HG02759 (cell line): ENCODE measurements around the gene SCN3A.
A peak's percentile ranks its signal among the peaks of the same experiment; 100 is the strongest.

Source experiments
- ATAC-seq: cut with Tn5 transposase; IDR thresholded peaks from one replicate; pipeline ENCODE4 v1.9.1; 2021; ENCODE audit warnings: mild to moderate bottlenecking, moderate library complexity; ENCODE audit not compliant: unreplicated experiment

SCN3A gene

DNA sequence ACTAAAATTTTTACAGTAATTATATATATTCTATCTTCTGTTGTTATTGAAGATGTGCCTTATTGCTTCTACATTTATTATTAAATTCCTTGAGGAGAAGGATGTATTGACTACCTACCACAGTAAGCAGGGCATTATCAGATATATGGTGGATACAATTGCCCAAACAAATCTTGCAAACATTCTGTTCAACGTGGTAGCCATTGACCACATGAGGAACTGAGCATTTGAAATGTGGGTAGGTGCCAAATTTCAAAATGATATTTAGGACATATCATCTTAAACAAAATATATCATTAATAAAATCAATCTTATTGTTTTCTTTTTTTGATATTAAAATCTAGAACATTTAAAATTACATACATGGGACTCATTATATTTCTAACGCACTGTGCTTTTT lies 11.1 kb downstream of the SCN3A start:
- ATAC-seq = peak; percentile 11

- ATAC-seq = no peak
These were observed 12.6 kb downstream of the SCN3A start for GRCh38 chr2:165191096-165191728.

- ATAC-seq = no peak
These were observed 18.2 kb downstream of the SCN3A start for GRCh38 chr2:165185633-165186032.

DNA sequence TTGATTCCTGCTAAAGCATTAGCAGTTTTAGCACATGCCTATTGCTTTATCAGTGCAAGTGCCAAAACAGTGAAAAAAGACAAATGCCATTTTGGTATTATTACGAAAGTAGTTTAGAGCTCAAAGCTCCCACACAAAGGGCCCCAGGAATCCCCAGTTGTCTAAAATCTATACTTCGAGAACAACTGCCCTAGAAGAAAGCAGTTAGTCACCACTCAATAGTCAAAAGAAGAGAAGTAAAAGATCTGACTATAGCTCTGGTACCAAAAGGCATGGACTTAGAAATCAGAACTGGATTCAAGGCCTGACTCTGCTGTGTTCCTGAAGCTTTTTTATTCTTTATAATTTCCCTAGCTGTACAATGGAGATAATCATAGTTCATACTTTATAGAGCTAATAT lies 21.8 kb downstream of the SCN3A start:
- no peak for ATAC-seq

DNA sequence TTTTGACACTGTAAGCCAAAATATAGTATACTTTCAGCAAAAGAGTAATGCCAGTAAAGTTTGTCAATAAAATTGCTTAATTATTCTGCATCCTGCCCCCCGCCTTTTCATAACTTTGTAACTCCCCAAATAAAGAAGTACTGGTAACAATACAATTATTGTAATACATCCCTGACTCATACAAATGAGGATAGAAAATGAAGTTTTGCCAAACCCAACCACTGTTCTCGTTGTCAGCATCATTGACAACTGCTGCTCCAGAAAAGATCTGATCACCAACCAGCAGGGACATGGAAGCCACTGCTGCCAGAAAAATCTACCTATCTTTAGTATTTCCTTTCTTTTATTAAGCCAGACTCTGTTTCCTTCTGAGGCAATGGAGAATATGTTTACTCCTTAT lies 27.1 kb downstream of the SCN3A start:
- ATAC-seq = no peak

DNA sequence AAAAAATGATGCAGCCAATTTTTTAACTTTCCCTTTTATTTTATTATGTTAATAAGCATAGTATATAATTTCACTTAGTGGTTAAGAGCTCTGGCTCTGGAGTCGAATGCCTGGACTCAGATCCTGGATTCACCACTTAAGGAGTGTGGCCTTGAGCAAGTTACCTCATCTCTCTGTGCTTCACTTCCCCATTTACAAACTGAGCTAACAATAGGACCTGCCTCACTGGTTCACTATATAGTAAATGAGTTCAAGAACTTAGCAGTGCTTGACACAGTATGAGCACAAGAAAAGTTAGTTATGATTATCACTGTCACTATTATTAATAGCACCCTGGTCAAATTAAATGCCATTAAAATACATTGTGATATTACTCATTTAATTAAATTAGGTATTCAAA lies 30.6 kb downstream of the SCN3A start:
- ATAC-seq = no peak

GRCh38 chr2:165164201-165164600 lies 39.6 kb downstream of the SCN3A start:
- ATAC-seq = no peak

DNA sequence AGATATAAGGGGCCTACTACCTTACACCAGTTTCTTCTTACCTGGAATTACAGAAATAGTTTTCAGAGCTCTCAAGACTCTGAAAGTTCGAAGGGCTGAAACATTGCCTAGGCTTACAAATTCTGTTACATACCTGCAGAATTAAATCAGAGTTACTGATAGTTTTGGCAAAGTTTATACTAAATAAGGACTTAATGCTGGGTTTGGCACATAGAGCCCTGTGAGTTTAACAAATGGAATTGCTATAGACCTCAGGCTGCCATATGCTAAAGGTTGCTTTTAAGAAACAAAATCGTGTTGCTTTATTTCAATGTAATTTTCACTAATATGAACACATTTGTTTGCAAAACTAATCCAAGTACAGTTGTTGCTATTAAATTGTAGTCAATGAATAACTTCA lies 40.1 kb downstream of the SCN3A start:
- no peak for ATAC-seq

GRCh38 chr2:165162466-165162865 lies 41.4 kb downstream of the SCN3A start:
- no peak for ATAC-seq

- ATAC-seq = no peak
These were observed 42.3 kb downstream of the SCN3A start for GRCh38 chr2:165161510-165161909.

- ATAC-seq = no peak
These were observed 46.7 kb downstream of the SCN3A start for GRCh38 chr2:165157160-165157559.

DNA sequence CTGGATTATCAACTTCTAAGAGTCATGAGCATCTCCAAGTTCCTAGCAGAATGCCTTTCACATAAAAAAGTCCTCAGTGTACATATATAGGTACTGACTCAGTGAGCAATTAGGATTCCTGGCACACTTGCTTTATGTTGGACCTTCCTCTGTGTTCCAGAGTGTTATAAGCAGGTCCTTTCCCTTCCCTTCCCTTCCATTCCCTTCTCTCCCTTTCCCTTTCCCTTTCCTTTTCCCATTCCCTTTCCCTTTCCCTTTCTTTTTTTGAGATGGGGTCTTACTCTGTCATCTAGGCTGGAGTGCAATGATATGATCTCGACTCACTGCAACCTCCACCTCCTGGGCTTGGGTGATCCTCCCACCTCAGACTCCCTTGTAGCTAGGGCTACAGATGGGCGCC lies 48.7 kb downstream of the SCN3A start:
- no peak for ATAC-seq

GRCh38 chr2:165149439-165149838 lies 54.4 kb downstream of the SCN3A start:
- ATAC-seq = peak; percentile 85

DNA sequence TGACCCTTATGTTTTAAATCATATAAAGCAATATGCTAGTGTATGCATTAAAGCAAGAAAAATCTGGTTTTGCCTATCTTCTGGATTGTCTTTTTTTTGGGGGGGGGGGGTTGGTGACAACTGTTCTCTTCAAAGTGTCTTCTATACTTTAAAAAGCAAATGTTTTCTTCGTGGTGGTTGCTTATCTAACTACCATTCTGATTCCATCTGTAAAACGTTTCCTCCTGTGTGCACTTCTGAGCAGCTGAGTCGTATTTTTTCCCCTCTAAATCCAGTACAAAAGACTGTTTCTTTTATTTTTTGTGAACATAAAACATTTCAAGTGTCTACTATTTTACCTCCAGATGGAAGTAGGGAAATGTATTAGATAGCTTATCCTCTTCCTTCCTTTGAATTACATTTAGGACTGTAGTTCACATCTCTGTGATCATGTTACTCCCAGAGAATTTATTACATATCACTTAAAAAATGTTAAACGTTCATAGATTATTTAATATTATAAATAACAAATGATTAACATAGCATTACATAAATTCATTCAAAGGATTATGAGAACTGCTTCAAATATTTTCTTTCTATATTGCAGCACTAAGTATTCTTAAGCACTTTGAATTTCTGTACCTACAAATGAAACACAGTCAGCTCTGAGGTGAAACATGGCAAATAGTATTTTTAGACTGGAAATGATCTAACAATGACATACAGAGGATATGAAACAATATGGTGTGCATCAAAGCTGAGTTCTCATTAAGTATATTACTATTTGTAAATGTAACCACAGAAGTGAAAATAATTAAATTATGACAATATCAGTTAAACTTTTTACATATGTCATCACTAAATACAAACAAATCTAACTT lies 56.4 kb downstream of the SCN3A start:
- ATAC-seq = no peak

DNA sequence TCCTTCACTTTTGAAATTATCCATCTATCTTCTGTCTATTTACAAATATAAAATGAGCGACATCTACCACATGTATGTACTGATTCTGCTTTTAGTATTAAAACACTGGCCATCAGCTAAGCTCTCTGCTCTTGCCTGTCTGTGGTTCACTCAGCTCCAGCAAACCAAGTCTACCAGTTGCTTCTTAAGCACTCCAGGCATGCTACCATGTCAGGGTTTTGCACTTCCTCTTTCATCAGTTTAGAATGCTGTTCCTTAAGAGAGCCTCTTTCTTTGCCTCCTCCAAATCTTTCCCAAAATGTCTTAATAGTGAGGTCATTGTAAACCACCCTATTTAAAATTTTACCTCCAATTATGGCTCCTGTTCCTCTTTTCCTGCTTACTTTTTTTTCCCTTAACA lies 59.5 kb downstream of the SCN3A start:
- peak; percentile 49 for ATAC-seq

GRCh38 chr2:165141601-165142354 lies 62.1 kb downstream of the SCN3A start:
- ATAC-seq = no peak

GRCh38 chr2:165126244-165126643 lies 77.6 kb downstream of the SCN3A start:
- no peak for ATAC-seq

- no peak for ATAC-seq
These were observed 81.3 kb downstream of the SCN3A start for GRCh38 chr2:165122521-165122920.

GRCh38 chr2:165120740-165121467 lies 82.9 kb downstream of the SCN3A start:
- no peak for ATAC-seq

GRCh38 chr2:165115258-165115657 lies 88.6 kb downstream of the SCN3A start:
- no peak for ATAC-seq

DNA sequence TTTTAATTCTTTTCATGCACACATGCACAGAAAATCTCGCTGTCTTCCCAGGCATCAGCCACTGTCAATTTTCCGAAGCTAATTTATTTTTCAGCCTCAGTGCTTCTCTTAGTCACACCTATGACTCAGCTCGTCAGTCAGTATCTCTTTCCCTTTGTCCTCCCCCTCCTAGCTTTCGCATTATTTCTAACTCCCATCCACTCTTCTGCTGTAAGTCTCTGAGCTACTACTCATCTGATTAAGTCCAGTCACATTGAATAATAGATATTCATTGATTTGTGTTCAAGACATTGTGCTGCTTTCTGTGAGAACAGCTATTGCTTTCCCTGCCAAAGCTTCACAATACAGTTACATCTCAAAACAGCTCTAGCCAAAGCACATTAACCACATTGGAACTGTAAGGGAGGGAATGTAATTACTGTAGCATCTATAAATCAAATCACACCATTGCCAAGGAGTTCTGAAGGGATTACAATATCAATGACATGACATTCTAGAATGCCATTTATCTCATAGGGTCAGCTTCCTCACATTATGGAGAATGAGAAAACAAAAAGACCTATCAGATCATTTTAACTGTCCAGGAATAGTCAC lies 89.4 kb downstream of the SCN3A start:
- ATAC-seq = no peak
